ENCODE measurements around the gene WTIP. TPM values are rescaled to one million over a fixed set of nuclear protein-coding genes. Genes with fewer than 3 reads are reported as not detected.

The WTIP gene
- total RNA-seq = 10 to 100 TPM in 2 of 4 donors, 1 to 10 TPM in 2; 3.8 to 16.3 (median 9.7) TPM

DNA sequence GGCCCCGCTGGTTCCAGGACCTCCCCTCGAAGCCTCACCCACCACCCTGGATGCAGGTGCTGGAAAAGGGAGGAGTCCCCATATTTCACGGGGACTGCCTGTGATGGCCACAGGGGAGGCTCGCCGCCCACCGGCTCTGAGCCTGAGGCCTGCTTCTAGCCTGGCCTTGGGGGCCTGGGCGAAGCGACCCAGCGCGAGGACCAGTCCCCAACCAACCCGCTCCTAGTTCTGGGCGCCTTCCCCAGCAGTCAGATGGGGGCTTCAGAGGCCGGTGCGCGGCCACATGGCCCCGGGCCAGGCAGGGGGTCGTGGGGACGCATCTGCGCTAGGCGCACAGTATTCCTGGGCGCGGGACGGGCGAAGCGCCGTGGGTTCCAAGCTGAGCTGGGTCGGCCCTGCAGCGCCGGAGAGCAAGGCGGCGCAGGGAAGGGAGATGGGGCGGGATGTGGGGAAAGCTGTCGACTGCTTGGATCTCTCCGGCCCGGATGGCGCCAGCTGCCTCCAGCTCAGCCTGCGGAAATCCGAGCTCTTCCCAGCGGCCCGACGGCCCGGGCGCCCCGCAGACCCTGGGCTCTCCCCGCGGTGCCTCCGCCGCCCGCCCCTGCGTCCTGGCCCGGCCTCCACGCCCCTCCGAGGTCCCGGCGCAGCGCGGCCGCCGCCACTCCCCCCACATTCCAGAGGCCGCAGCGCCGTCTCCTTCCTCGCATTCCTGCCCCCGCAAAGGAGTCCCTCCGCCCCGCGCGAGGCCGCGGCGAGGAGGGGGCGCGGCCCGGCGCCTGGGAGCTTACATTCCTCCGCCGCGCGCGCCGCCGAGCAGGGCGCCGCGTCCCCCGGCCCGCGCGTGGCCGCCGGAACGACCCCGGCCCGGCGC is at the start of gene WTIP:
Gene WTIP (plus strand): TSS at position 788 of the 871 bp plus-strand sequence. CDS start 217 bp downstream, outside the sequence.
- DNase-seq (ENCODE audit: low spot score in 2 of 2) = peak in 1 of 2 donors; percentile 92
- TF ChIP-seq, protein P1, sequence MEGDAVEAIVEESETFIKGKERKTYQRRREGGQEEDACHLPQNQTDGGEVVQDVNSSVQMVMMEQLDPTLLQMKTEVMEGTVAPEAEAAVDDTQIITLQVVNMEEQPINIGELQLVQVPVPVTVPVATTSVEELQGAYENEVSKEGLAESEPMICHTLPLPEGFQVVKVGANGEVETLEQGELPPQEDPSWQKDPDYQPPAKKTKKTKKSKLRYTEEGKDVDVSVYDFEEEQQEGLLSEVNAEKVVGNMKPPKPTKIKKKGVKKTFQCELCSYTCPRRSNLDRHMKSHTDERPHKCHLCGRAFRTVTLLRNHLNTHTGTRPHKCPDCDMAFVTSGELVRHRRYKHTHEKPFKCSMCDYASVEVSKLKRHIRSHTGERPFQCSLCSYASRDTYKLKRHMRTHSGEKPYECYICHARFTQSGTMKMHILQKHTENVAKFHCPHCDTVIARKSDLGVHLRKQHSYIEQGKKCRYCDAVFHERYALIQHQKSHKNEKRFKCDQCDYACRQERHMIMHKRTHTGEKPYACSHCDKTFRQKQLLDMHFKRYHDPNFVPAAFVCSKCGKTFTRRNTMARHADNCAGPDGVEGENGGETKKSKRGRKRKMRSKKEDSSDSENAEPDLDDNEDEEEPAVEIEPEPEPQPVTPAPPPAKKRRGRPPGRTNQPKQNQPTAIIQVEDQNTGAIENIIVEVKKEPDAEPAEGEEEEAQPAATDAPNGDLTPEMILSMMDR (IDR thresholded peaks at IDR 0.05) = no peak
- TF ChIP-seq POLR2A (IDR thresholded peaks at IDR 0.05) = no peak
- intact Hi-C loops (cut with DNase I; ENCODE audit: low total_unique reads) = no loop called here
- WGBS, 2 donors = 5 to 11% methylated on average over 15 to 79 of the region's 95 CpGs
- H3K4me3 ChIP-seq (ENCODE audit: low read depth, poor library complexity, severe bottlenecking) = peak within 1 kb of the TSS; percentile 51

DNA sequence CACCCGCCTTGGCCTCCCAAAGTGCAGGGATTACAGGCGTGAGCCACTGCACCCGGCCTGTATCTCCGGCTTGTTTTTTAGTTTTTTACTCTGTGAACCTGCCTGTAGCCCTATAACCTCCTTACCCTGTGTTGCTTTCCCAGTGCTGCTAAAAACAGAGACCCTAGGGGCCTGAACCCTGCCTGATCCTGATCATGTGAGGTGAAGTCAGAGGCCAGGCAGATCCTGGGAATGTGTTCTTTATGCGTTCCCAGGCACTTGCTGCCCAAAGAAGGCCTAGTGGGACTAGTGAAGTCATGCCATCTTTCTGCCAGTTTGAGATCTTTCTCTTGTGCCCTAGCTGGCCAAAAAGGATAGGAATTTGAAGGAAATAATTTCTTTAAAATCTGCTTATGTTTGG is 48.8 kb upstream of the WTIP start:
- 83 to 86% methylated on average over 5 of the region's 5 CpGs for WGBS, 2 donors
- DNase-seq (ENCODE audit: low spot score in 2 of 2) = peak in 1 of 2 donors; percentile 70
- TF ChIP-seq POLR2A (IDR thresholded peaks at IDR 0.05) = no peak
- TF ChIP-seq, protein P1 (IDR thresholded peaks at IDR 0.05) = no peak
- intact Hi-C loops (cut with DNase I; ENCODE audit: low total_unique reads) = no loop called here
- H3K4me3 ChIP-seq (ENCODE audit: low read depth, poor library complexity, severe bottlenecking) = no peak overlapping the region

DNA sequence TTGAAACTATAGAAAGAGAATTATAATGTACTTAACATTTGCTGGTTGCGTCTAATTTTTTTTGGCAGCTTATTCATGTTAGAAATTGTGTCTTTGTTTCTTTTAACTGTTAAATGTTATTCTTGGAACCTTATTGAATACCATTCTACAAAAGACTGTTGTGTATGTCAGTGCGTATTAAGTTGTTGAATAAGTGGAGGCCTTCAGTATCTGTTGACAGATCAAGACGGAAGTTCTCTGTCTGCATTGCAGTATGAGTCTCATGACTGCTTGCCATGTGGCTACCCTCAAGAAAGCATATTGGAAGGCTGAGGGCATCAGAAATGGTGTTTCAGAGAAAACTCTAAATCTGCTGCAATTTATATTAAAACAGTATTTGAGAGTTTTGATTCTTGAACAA is 44.8 kb upstream of the WTIP start:
- 74 to 87% methylated on average over 3 of the region's 3 CpGs for WGBS, 2 donors
- TF ChIP-seq POLR2A (IDR thresholded peaks at IDR 0.05) = no peak
- TF ChIP-seq, protein P1 (IDR thresholded peaks at IDR 0.05) = no peak
- intact Hi-C loops (cut with DNase I; ENCODE audit: low total_unique reads) = no loop called here
- no peak for DNase-seq (ENCODE audit: low spot score in 2 of 2)
- H3K4me3 ChIP-seq (ENCODE audit: low read depth, poor library complexity, severe bottlenecking) = no peak overlapping the region

DNA sequence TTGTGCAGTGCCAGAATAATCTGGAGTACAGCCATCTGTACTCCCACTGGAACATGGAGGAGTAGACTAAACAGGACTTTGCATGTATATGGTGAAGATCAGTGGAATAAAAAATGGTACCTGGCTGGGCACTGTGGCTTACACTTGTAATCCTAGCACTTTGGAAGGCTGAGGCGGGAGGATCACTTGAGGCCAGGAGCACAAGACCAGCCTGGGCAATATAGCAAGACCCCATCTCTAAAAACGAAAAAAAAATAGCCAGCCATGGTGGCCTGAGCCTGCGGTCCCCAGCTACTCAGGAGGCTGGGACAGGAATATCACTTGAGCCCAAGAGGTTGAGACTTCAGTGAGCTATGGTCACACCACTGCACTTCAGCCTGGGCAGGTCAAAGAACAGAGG is 33.4 kb upstream of the WTIP start:
- 85 to 98% methylated on average over 3 of the region's 3 CpGs for WGBS, 2 donors
- TF ChIP-seq, protein P1 (IDR thresholded peaks at IDR 0.05) = no peak
- TF ChIP-seq POLR2A (IDR thresholded peaks at IDR 0.05) = no peak
- DNase-seq (ENCODE audit: low spot score in 2 of 2) = no peak
- intact Hi-C loops (cut with DNase I; ENCODE audit: low total_unique reads) = no loop called here
- no peak overlapping the region for H3K4me3 ChIP-seq (ENCODE audit: low read depth, poor library complexity, severe bottlenecking)

DNA sequence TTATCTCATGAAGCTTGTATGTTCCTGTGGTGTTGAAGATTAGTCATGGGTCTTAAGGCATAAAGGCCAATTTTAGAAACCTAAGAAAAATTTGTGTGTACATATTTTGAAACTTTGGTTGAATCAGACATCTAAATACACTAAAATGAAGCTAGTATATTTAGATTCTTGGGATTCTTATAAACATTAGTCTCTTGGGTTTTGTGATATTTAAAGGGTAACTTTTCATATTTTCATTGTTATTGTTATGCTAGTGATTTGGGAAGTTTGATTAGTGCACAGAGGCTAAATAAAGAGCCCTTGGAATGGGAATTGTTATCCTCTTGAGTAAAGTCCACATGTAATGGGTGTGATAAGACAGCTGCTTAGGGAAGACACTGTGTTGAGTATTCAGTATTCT is 28.8 kb upstream of the WTIP start:
- H3K4me3 ChIP-seq (ENCODE audit: low read depth, poor library complexity, severe bottlenecking) = no peak overlapping the region
- intact Hi-C loops (cut with DNase I; ENCODE audit: low total_unique reads) = no loop called here
- TF ChIP-seq, protein P1 (IDR thresholded peaks at IDR 0.05) = no peak
- TF ChIP-seq POLR2A (IDR thresholded peaks at IDR 0.05) = no peak
- no peak for DNase-seq (ENCODE audit: low spot score in 2 of 2)

Measured in lower leg skin (tissue), 4 donors.